ENCODE results near the gene ADGRG7.

The ADGRG7 gene

DNA sequence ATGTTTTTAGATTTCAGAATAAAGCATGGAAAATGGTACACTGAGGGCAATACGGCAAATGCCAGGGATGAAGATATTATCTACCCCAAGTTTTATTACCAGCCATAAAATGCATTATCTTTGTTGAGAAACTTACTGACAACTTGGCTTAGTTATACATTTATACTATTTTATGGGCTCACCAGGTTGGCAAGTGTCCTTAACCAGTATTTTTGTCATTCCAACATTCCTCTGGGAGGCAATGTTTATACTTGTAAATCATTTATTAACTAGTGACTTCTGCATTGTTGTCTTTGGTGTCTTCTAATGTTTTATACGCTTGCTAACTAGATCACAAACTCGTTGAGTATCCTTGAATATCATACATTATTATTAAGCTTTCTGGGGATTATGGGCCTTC, 18.0 kb upstream of the ADGRG7 start:
- peaks cover 12 to 16% of the 10 kb centered on the region in 2 donors for H3K4me1 ChIP-seq (ENCODE audit: control insufficient read depth in 2 of 2, insufficient read depth in 2 of 2, low read length in 2 of 2)
- no peak overlapping the region for H3K27ac ChIP-seq (ENCODE audit: low read depth in 2 of 2, low read length in 2 of 2)
- no peaks in the 10 kb centered on the region for H3K9me3 ChIP-seq (ENCODE audit: control insufficient read depth in 2 of 2, low read length in 2 of 2)
- H3K36me3 ChIP-seq (ENCODE audit: control insufficient read depth in 2 of 2, insufficient read depth in 2 of 2, low read length in 2 of 2): no peaks in the 10 kb centered on the region
- no peak overlapping the region for H3K9ac ChIP-seq (ENCODE audit: low read depth in 1 of 2, low read length in 2 of 2)
- peak overlapping the region; percentile 10 to 41 for H3K4me3 ChIP-seq (ENCODE audit: low read length in 2 of 2)
- no peaks in the 10 kb centered on the region for H3K27me3 ChIP-seq (ENCODE audit: control insufficient read depth in 2 of 2, insufficient read depth in 2 of 2, low read length in 2 of 2)

DNA sequence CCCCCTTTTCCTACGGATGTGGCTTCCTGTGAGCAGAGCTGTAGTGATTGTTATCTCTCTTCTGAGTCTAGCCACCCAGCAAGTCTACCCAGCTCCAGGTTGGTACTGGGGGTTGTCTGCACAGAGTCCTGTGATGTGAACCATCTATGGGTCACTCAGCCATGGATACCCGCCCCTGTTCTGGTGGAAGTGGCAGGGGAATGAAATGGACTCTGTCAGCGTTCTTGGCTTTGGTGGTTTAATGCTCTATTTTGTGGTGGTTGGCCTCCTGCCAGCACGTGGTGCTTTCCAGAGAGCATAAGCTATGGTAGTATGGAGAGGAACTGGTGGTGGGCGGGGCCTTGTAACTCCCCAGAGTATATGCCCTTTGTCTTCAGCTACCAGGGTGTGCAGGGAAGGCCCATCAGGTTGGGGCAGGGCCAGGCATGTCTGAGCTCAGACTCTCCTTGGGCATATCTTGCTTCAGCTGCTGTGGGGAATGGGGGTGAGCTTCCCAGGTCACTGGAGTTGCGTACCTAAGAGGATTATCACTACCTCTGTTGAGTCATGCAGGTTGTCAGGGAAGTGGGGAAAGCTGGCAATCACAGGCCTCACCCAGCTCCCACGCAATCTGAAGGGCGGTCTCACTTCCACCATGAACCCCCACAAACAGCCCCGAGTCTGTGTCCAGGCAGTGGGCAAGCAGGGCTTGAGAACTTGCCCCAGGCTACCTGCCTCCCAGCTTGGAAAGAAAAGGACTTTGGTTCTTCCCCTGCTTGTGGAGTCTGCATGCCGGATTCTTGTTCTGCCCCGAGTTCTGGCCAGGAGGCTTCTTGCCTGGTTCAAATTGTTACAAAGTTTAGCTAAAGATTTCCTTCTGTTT, 9.0 kb upstream of the ADGRG7 start:
- Histone ChIP-seq H3K9ac (ENCODE audit: low read depth in 1 of 2, low read length in 2 of 2) (no peak overlapping the region), H3K27ac (ENCODE audit: low read depth in 2 of 2, low read length in 2 of 2) (no peak overlapping the region), H3K4me3 (ENCODE audit: low read length in 2 of 2) (no peak overlapping the region), H3K4me1 (ENCODE audit: control insufficient read depth in 2 of 2, insufficient read depth in 2 of 2, low read length in 2 of 2) (peaks cover 4 to 9% of the 10 kb centered on the region in 2 donors), H3K36me3 (ENCODE audit: control insufficient read depth in 2 of 2, insufficient read depth in 2 of 2, low read length in 2 of 2) (no peaks in the 10 kb centered on the region), H3K9me3 (ENCODE audit: control insufficient read depth in 2 of 2, low read length in 2 of 2) (no peaks in the 10 kb centered on the region), H3K27me3 (ENCODE audit: control insufficient read depth in 2 of 2, insufficient read depth in 2 of 2, low read length in 2 of 2) (no peaks in the 10 kb centered on the region)

DNA sequence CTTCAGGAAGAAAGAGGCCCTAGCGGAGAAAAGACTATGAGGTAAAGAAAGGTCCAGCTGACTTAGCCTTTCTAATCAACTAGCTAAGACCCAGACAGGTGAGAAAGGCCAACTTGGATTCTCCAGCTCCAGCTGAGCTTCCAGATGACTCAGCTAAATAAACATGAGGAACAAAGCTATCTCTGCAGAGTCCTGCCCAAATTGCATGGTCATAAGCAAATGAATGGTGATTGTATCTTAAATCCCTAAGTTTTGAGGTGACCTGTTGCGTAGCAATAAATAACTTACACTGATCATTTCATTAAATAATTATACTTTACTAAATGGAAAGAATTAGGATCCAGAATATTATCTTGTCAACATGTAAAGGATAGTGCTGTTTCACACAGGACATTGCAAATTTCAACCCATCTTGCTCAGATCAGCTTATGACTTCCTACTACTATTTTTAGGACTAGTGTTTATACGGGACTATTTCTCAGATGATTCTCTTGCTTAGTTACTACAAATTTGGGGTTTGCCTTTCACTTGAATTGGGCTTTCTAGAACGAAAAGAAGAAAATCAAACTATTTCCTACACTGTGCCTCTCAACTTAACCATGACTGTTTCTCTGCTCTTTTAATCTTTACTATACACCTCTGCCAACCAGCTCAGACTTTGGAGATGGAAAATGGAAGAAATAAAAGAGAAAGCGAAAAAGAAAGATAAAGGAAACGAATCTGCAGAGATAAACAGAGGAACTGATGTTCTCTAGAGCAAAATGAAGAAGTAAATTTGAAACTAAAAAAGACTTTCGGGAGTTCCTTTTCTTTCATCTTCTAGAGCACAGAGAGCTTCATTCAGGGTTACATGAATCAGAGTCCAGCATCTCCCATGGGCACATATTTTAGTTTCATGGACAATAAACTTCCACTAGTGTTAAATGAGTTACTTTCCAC, 6.6 kb upstream of the ADGRG7 start:
- no peak overlapping the region for H3K9ac ChIP-seq (ENCODE audit: low read depth in 1 of 2, low read length in 2 of 2)
- H3K9me3 ChIP-seq (ENCODE audit: control insufficient read depth in 2 of 2, low read length in 2 of 2): no peaks in the 10 kb centered on the region
- peak overlapping the region in 1 of 2 donors; percentile 26 for H3K27ac ChIP-seq (ENCODE audit: low read depth in 2 of 2, low read length in 2 of 2)
- H3K4me3 ChIP-seq (ENCODE audit: low read length in 2 of 2): peak overlapping the region; percentile 1 to 53
- H3K36me3 ChIP-seq (ENCODE audit: control insufficient read depth in 2 of 2, insufficient read depth in 2 of 2, low read length in 2 of 2): no peaks in the 10 kb centered on the region
- H3K4me1 ChIP-seq (ENCODE audit: control insufficient read depth in 2 of 2, insufficient read depth in 2 of 2, low read length in 2 of 2): peaks cover 4 to 9% of the 10 kb centered on the region in 2 donors
- H3K27me3 ChIP-seq (ENCODE audit: control insufficient read depth in 2 of 2, insufficient read depth in 2 of 2, low read length in 2 of 2): no peaks in the 10 kb centered on the region

GRCh38 chr3:100603469-100603868, 5.9 kb upstream of the ADGRG7 start:
- H3K9ac ChIP-seq (ENCODE audit: low read depth in 1 of 2, low read length in 2 of 2): no peak overlapping the region
- no peak overlapping the region for H3K27ac ChIP-seq (ENCODE audit: low read depth in 2 of 2, low read length in 2 of 2)
- no peaks in the 10 kb centered on the region for H3K36me3 ChIP-seq (ENCODE audit: control insufficient read depth in 2 of 2, insufficient read depth in 2 of 2, low read length in 2 of 2)
- no peaks in the 10 kb centered on the region for H3K27me3 ChIP-seq (ENCODE audit: control insufficient read depth in 2 of 2, insufficient read depth in 2 of 2, low read length in 2 of 2)
- H3K9me3 ChIP-seq (ENCODE audit: control insufficient read depth in 2 of 2, low read length in 2 of 2): no peaks in the 10 kb centered on the region
- H3K4me1 ChIP-seq (ENCODE audit: control insufficient read depth in 2 of 2, insufficient read depth in 2 of 2, low read length in 2 of 2): peaks cover 4 to 9% of the 10 kb centered on the region in 2 donors
- H3K4me3 ChIP-seq (ENCODE audit: low read length in 2 of 2): peak overlapping the region in 1 of 2 donors; percentile 53

GRCh38 chr3:100605358-100605757, 4.0 kb upstream of the ADGRG7 start:
- Histone ChIP-seq H3K4me1 (ENCODE audit: control insufficient read depth in 2 of 2, insufficient read depth in 2 of 2, low read length in 2 of 2) (peaks cover 8 to 20% of the 10 kb centered on the region in 2 donors), H3K27me3 (ENCODE audit: control insufficient read depth in 2 of 2, insufficient read depth in 2 of 2, low read length in 2 of 2) (no peaks in the 10 kb centered on the region), H3K4me3 (ENCODE audit: low read length in 2 of 2) (no peak overlapping the region), H3K9me3 (ENCODE audit: control insufficient read depth in 2 of 2, low read length in 2 of 2) (no peaks in the 10 kb centered on the region), H3K9ac (ENCODE audit: low read depth in 1 of 2, low read length in 2 of 2) (no peak overlapping the region), H3K36me3 (ENCODE audit: control insufficient read depth in 2 of 2, insufficient read depth in 2 of 2, low read length in 2 of 2) (no peaks in the 10 kb centered on the region), H3K27ac (ENCODE audit: low read depth in 2 of 2, low read length in 2 of 2) (no peak overlapping the region)

DNA sequence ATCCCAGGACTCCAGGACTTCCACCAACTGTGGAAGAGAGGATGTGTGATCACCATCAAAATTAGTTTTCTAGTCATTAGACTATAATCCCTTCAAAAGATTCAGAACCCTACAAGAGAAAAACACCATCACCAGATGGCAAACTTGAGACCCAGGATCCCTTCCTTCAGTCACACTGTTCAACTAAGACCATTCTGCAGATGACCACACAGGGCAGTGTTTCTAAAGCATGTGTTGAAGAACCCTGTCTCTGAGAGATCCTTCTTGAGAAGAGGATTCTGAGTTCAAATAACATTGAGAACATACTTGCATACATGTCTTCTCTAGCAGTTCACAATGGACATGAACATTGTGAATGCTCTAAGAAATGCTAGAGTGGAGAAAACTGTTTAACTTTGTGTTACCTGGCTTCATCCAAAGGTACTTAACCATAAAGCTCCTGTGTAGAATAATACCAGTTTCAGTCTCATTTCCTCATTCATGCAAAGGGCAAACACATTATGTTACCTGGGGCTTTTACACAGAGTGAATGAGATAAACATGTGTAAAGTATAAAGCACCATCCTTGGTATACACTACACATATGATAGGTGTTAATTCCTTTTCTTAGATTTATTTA, 2.4 kb upstream of the ADGRG7 start:
- no peaks in the 10 kb centered on the region for H3K27me3 ChIP-seq (ENCODE audit: control insufficient read depth in 2 of 2, insufficient read depth in 2 of 2, low read length in 2 of 2)
- H3K4me3 ChIP-seq (ENCODE audit: low read length in 2 of 2): no peak overlapping the region
- H3K9me3 ChIP-seq (ENCODE audit: control insufficient read depth in 2 of 2, low read length in 2 of 2): no peaks in the 10 kb centered on the region
- no peaks in the 10 kb centered on the region for H3K36me3 ChIP-seq (ENCODE audit: control insufficient read depth in 2 of 2, insufficient read depth in 2 of 2, low read length in 2 of 2)
- H3K27ac ChIP-seq (ENCODE audit: low read depth in 2 of 2, low read length in 2 of 2): no peak overlapping the region
- peaks cover 8 to 20% of the 10 kb centered on the region in 2 donors for H3K4me1 ChIP-seq (ENCODE audit: control insufficient read depth in 2 of 2, insufficient read depth in 2 of 2, low read length in 2 of 2)
- H3K9ac ChIP-seq (ENCODE audit: low read depth in 1 of 2, low read length in 2 of 2): no peak overlapping the region

DNA sequence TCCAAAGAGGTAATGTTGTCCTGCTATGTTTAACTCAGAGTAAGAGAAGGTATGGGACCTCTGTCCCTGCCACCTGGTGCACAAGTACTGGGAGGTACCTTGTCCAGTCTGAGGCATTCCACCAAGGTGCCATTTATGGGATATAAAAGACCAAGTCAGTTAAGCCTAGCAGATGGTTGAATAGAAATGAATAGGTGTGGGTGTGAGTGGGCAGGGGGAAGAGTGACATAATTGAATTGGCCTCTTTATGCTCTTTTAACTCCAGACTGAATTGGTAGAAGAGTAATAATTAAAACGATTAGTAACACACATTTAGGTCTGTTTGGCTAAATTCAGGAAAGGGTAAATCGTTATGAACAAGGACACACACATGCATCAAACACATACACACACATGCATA, 562 bp downstream of the ADGRG7 start:
- Histone ChIP-seq H3K27me3 (ENCODE audit: control insufficient read depth in 2 of 2, insufficient read depth in 2 of 2, low read length in 2 of 2) (no peaks in the 10 kb centered on the region), H3K9ac (ENCODE audit: low read depth in 1 of 2, low read length in 2 of 2) (no peak overlapping the region)

DNA sequence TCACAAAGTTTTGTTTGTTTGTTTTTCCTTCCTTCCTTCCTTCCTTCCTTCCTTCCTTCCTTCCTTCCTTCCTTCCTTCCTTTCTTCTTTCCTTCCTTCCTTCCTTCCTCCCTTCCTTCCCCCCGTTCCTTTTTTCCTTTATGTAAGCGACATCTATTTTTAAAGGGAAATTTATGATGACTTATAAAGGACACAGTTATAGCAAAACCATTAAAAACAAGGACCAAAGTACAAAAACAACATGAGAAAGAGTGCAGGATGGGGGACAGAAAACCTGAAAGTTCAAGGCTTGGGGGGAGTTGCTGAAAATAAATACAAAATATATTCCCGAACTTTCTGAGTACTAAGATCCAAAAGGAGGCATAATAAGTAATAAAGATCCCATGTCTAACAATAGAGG, 1.8 kb downstream of the ADGRG7 start:
- peak overlapping the region in 1 of 2 donors; percentile 57 for H3K4me3 ChIP-seq (ENCODE audit: low read length in 2 of 2)
- peaks cover 5 to 19% of the 10 kb centered on the region in 2 donors for H3K4me1 ChIP-seq (ENCODE audit: control insufficient read depth in 2 of 2, insufficient read depth in 2 of 2, low read length in 2 of 2)
- no peaks in the 10 kb centered on the region for H3K9me3 ChIP-seq (ENCODE audit: control insufficient read depth in 2 of 2, low read length in 2 of 2)
- H3K36me3 ChIP-seq (ENCODE audit: control insufficient read depth in 2 of 2, insufficient read depth in 2 of 2, low read length in 2 of 2): no peaks in the 10 kb centered on the region
- no peak overlapping the region for H3K27ac ChIP-seq (ENCODE audit: low read depth in 2 of 2, low read length in 2 of 2)
- H3K9ac ChIP-seq (ENCODE audit: low read depth in 1 of 2, low read length in 2 of 2): no peak overlapping the region
- H3K27me3 ChIP-seq (ENCODE audit: control insufficient read depth in 2 of 2, insufficient read depth in 2 of 2, low read length in 2 of 2): no peaks in the 10 kb centered on the region

More for the DNA sequence above, 562 bp downstream of the ADGRG7 start:
- peak overlapping the region; percentile 2 to 19 for H3K27ac ChIP-seq (ENCODE audit: low read depth in 2 of 2, low read length in 2 of 2)
- no peaks in the 10 kb centered on the region for H3K36me3 ChIP-seq (ENCODE audit: control insufficient read depth in 2 of 2, insufficient read depth in 2 of 2, low read length in 2 of 2)
- peak overlapping the region; percentile 53 to 57 for H3K4me3 ChIP-seq (ENCODE audit: low read length in 2 of 2)
- peaks cover 5 to 19% of the 10 kb centered on the region in 2 donors for H3K4me1 ChIP-seq (ENCODE audit: control insufficient read depth in 2 of 2, insufficient read depth in 2 of 2, low read length in 2 of 2)
- H3K9me3 ChIP-seq (ENCODE audit: control insufficient read depth in 2 of 2, low read length in 2 of 2): no peaks in the 10 kb centered on the region

DNA sequence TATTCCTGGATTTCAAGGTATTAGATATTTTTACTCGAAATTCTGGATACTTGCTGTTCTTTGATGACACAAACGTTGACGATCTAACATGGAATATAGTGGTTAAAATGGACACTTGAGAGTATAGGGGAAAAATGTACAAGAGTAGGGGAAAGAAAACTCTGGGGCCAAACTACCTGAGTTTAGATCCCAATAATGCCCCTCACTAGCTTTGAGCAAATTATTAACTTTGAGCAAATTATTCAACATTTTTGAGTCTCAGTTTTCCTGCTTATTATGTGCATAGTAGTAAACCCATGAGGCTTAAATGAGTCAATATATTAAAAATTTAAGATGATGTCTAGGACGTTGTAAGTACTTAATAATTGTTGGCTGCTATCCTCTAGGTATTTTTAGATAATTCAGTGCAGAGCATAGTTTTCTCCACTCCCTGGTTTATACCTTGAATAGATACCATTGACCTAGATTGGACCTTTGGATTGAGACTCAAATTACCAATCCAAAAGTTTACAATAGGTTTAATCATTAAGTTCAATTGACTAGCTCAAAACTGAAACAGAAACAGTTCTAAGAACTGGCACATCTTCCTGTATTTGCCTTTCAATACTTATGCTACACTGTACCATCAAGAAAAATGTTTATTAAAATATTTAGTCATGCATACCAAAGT, 4.5 kb downstream of the ADGRG7 start:
- H3K4me3 ChIP-seq (ENCODE audit: low read length in 2 of 2): no peak overlapping the region

More for the DNA sequence above, 4.5 kb downstream of the ADGRG7 start:
- H3K9ac ChIP-seq (ENCODE audit: low read depth in 1 of 2, low read length in 2 of 2): no peak overlapping the region
- no peak overlapping the region for H3K27ac ChIP-seq (ENCODE audit: low read depth in 2 of 2, low read length in 2 of 2)
- H3K27me3 ChIP-seq (ENCODE audit: control insufficient read depth in 2 of 2, insufficient read depth in 2 of 2, low read length in 2 of 2): no peaks in the 10 kb centered on the region
- peaks cover 5 to 19% of the 10 kb centered on the region in 2 donors for H3K4me1 ChIP-seq (ENCODE audit: control insufficient read depth in 2 of 2, insufficient read depth in 2 of 2, low read length in 2 of 2)
- H3K9me3 ChIP-seq (ENCODE audit: control insufficient read depth in 2 of 2, low read length in 2 of 2): no peaks in the 10 kb centered on the region
- H3K36me3 ChIP-seq (ENCODE audit: control insufficient read depth in 2 of 2, insufficient read depth in 2 of 2, low read length in 2 of 2): no peaks in the 10 kb centered on the region

All from mucosa of rectum (tissue), 2 donors.